IMR-90 (cell line): ENCODE data around the gene CNNM2. TPM values are rescaled to one million over a fixed set of nuclear protein-coding genes. Genes with fewer than 3 reads are reported as not detected.

Experiments
- ATAC-seq: fragments of 200-7000 bp; cut with Tn5 transposase; 2 replicates; pipeline ENCODE4 v1.9.1; 2020; ENCODE audit warnings: low read depth, mild to moderate bottlenecking, moderate library complexity
- BruUV-seq: library from RNA; stranded (reverse); fragments of 400-500 nt; replicated peaks from 2 replicates; lab custom pipeline; 2021; lab: Mats Ljungman, UMichigan
- CTCF ChIA-PET: fragments of 300-600 bp; formaldehyde crosslinking; extraction: SDS; loops from one replicate; lab custom pipeline; 2021; ENCODE audit warnings: antibody characterized with exemption; lab: Yijun Ruan, JAX
- POLR2A ChIA-PET: fragments of 300-600 bp; sonication (Branson Sonifier 250); formaldehyde crosslinking; loops from one replicate; lab custom pipeline; 2022; ENCODE audit warnings: antibody characterized with exemption; ENCODE audit not compliant: unreplicated experiment; lab: Charles Lee
- DNase-seq: peaks from one replicate; pipeline ENCODE4 v3.0.0; 2013
- H2AFZ ChIP-seq: replicated peaks from 2 replicates; pipeline ENCODE3; 2013; ENCODE audit warnings: low read length, mild to moderate bottlenecking; ENCODE audit not compliant: poor library complexity
- H2AK5ac ChIP-seq: 2 replicates; pipeline ENCODE4 v1.6.1; 2013; ENCODE audit warnings: low read depth, low read length, inconsistent platforms
- H2AK9ac ChIP-seq: replicated peaks from 2 replicates; pipeline ENCODE3; 2013; ENCODE audit warnings: mild to moderate bottlenecking, low read depth, low read length, moderate library complexity; ENCODE audit not compliant: poor library complexity
- H2BK120ac ChIP-seq: 2 replicates; pipeline ENCODE4 v1.6.1; 2013; ENCODE audit warnings: low read depth, low read length, inconsistent platforms
- H2BK15ac ChIP-seq: 3 replicates; pipeline ENCODE4 v1.6.1; 2013; ENCODE audit warnings: low read depth, low read length, inconsistent platforms
- H2BK20ac ChIP-seq: 2 replicates; pipeline ENCODE4 v1.6.1; 2013; ENCODE audit warnings: low read depth, mild to moderate bottlenecking, inconsistent platforms, low read length, moderate library complexity
- H2BK5ac ChIP-seq: 2 replicates; pipeline ENCODE4 v1.6.1; 2013; ENCODE audit warnings: mild to moderate bottlenecking, low read depth, low read length, inconsistent platforms; ENCODE audit not compliant: poor library complexity, severe bottlenecking
- H3K14ac ChIP-seq: replicated peaks from 2 replicates; pipeline ENCODE4 v1.6.1; 2013; ENCODE audit warnings: low read depth, low read length, inconsistent platforms
- H3K18ac ChIP-seq: 2 replicates; pipeline ENCODE4 v1.6.1; 2013; ENCODE audit warnings: low read depth, low read length, control low read depth
- H3K23ac ChIP-seq: 2 replicates; pipeline ENCODE4 v1.6.1; 2013; ENCODE audit warnings: low read depth, low read length, inconsistent platforms
- H3K27ac ChIP-seq: 2 replicates; pipeline ENCODE4 v1.5.1; 2013; ENCODE audit warnings: mild to moderate bottlenecking, control low read depth, low read length; ENCODE audit not compliant: insufficient read depth
- H3K27me3 ChIP-seq: 2 replicates; pipeline ENCODE4 v1.6.1; 2013; ENCODE audit warnings: low read length; ENCODE audit not compliant: control insufficient read depth, insufficient read depth
- H3K36me3 ChIP-seq: 2 replicates; pipeline ENCODE4 v1.6.1; 2013; ENCODE audit warnings: low read length, mixed read lengths; ENCODE audit not compliant: control insufficient read depth, insufficient read depth
- H3K4ac ChIP-seq: 2 replicates; pipeline ENCODE4 v1.6.1; 2013; ENCODE audit warnings: low read depth, low read length, inconsistent platforms
- H3K4me1 ChIP-seq: 2 replicates; pipeline ENCODE4 v1.6.1; 2013; ENCODE audit warnings: low read length, mixed read lengths; ENCODE audit not compliant: control insufficient read depth, insufficient read depth
- H3K4me2 ChIP-seq: 2 replicates; pipeline ENCODE4 v1.6.1; 2013; ENCODE audit warnings: low read depth, mild to moderate bottlenecking, control low read depth, low read length, moderate library complexity
- H3K4me3 ChIP-seq: 2 replicates; pipeline ENCODE4 v1.5.1; 2013; ENCODE audit warnings: low read depth, mild to moderate bottlenecking, control low read depth, low read length, moderate library complexity; ENCODE audit not compliant: insufficient read depth
- H3K56ac ChIP-seq: 2 replicates; pipeline ENCODE4 v1.6.1; 2013; ENCODE audit warnings: low read length, inconsistent platforms; ENCODE audit not compliant: insufficient read depth; ENCODE audit errors: extremely low read depth
- H3K79me1 ChIP-seq, 2 experiments: 2 replicates each; pipeline ENCODE4 v1.6.1; 2013; ENCODE audit warnings: low read length in 2 of 2, inconsistent platforms in 1 of 2, low read depth in 1 of 2
- H3K9ac ChIP-seq: 2 replicates; pipeline ENCODE4 v1.6.1; 2013; ENCODE audit warnings: low read depth, low read length, control low read depth
- H3K9me1 ChIP-seq: 2 replicates; pipeline ENCODE4 v1.6.1; 2013; ENCODE audit warnings: low read length, inconsistent platforms; ENCODE audit not compliant: insufficient read depth
- H3K9me3 ChIP-seq: 2 replicates; pipeline ENCODE4 v1.6.1; 2013; ENCODE audit warnings: low read length; ENCODE audit not compliant: control insufficient read depth, insufficient read depth
- H4K20me1 ChIP-seq: 2 replicates; pipeline ENCODE4 v1.6.1; 2013; ENCODE audit warnings: low read length, inconsistent platforms; ENCODE audit not compliant: insufficient read depth
- H4K5ac ChIP-seq: 2 replicates; pipeline ENCODE4 v1.6.1; 2013; ENCODE audit warnings: mild to moderate bottlenecking, low read depth, low read length, control low read depth
- H4K8ac ChIP-seq, 2 experiments: 2 replicates each; pipeline ENCODE4 v1.6.1; 2013; ENCODE audit warnings: low read depth in 2 of 2, low read length in 2 of 2, control low read depth in 1 of 2, inconsistent platforms in 1 of 2
- H4K91ac ChIP-seq: 2 replicates; pipeline ENCODE4 v1.6.1; 2013; ENCODE audit warnings: low read depth, low read length, inconsistent platforms; ENCODE audit not compliant: insufficient read depth
- BHLHE40 ChIP-seq: fragments of 150-350 bp; IDR thresholded peaks from 2 replicates; pipeline ENCODE4 v1.6.1; 2016; ENCODE audit warnings: mild to moderate bottlenecking, low read depth, low read length
- POLR2A ChIP-seq: IDR thresholded peaks from 2 replicates; pipeline ENCODE4 v1.6.1; 2012; ENCODE audit warnings: mild to moderate bottlenecking, low read depth, low read length
- RAD21 ChIP-seq: IDR thresholded peaks from 2 replicates; pipeline ENCODE4 v1.6.1; 2012; ENCODE audit warnings: low read length, improper control_type of control experiment
- RCOR1 ChIP-seq: IDR thresholded peaks from 2 replicates; pipeline ENCODE4 v1.6.1; 2012; ENCODE audit warnings: mild to moderate bottlenecking, low read length, improper control_type of control experiment; ENCODE audit not compliant: insufficient replicate concordance
- RFX5 ChIP-seq: IDR thresholded peaks from 2 replicates; pipeline ENCODE4 v1.8.0; 2012; ENCODE audit warnings: low read depth, mild to moderate bottlenecking, low read length, moderate library complexity
- WGBS, 2 experiments: methylation state at CpG; one replicate each; pipeline versions ENCODE4 v1.1.5 to v1.1.7; 2013; ENCODE audit warnings: missing lambda C conversion rate in 2 of 2; ENCODE audit not compliant: insufficient read length in 1 of 2; ENCODE audit errors: extremely low coverage in 2 of 2; 5-methylcytosine and 5-hydroxymethylcytosine counted together
- dilution Hi-C: fragments of 300-500 bp; cut with HindIII; formaldehyde crosslinking; loops from one replicate; pipeline ENCODE4 v1.14.3; 2018; ENCODE audit warnings: low sequenced_read_pairs; ENCODE audit not compliant: unreplicated experiment
- in situ Hi-C: fragments of 300-500 bp; cut with MboI; formaldehyde crosslinking; loops from 3 replicates; pipeline ENCODE4 v1.14.3; 2019; ENCODE audit warnings: low sequenced_read_pairs, inconsistent platforms, mixed read lengths
- intact Hi-C: fragments of 100-400 bp; cut with micrococcal nuclease; formaldehyde crosslinking; loops from 2 replicates; pipeline ENCODE4 v1.10.0; 2022
- polyA plus RNA-seq, 3 experiments: library from polyadenylated mRNA; depleted of rRNA; stranded (reverse); fragments of >200 nt; gene quantifications; 2 replicates each; pipeline ENCODE4 v1.2.3, GENCODE V29; 2012; ENCODE audit warnings: low replicate concordance in 1 of 3
- total RNA-seq: library from RNA; depleted of rRNA; stranded (reverse); fragments of >200 nt; gene quantifications from 2 replicates; pipeline ENCODE4 v1.2.3, GENCODE V29; 2012
- TF ChIP-seq, protein P1 (sequence below): conservative IDR thresholded peaks from 2 replicates; pipeline ENCODE4 v1.5.1; 2012; ENCODE audit warnings: mild to moderate bottlenecking, low read depth, low read length, improper control_type of control experiment
- TF ChIP-seq, protein P2 (sequence below): fragments of 150-350 bp; IDR thresholded peaks from 2 replicates; pipeline ENCODE4 v1.6.1; 2017; ENCODE audit warnings: mild to moderate bottlenecking, antibody characterized with exemption, low read length, low read depth

CNNM2 gene
- total and polyA plus RNA-seq, 2 of the 4 experiments (the other 2 are of a cell fraction) = 4.7 to 5.6 TPM

DNA sequence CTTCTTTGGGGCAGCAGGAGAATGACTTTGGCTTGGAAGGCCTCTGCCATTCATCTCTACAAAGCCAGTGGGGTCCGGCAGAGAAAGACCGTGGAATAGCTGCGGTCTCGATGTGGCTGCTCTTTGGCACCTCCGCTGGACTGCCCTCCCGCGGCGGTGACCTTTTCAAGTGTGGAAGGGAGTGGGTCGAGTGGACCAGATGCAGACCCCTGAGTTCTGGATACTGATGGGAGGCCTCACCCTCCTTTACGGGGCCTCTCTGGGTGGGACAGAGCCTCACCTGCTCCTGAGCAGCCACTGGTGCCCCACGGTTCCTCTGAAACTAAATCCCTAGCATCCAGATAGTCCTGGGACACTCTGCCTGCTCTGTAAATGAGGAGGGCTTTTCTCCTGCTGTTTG, 161.9 kb downstream of the CNNM2 start:
- no peak overlapping the region for H4K91ac ChIP-seq
- no peak overlapping the region for H3K27ac ChIP-seq
- BruUV-seq = no TSS peak
- H2BK20ac ChIP-seq = no peak overlapping the region
- H2AK9ac ChIP-seq = no peak overlapping the region
- ChIA-PET CTCF (interaction anchor here (0.7 kb wide), 1 partner anchor 165 kb away, joined by 3 read pairs; no protein-coding TSS in a partner anchor), POLR2A (no interaction called here)
- no peak overlapping the region for H2AFZ ChIP-seq
- H3K4ac ChIP-seq = no peak overlapping the region
- no peak overlapping the region for H3K9ac ChIP-seq
- no peak overlapping the region for H3K56ac ChIP-seq
- peaks cover 14% of the 10 kb centered on the region for H3K9me1 ChIP-seq
- no peak overlapping the region for H3K18ac ChIP-seq
- H3K27me3 ChIP-seq = no peaks in the 10 kb centered on the region
- H3K9me3 ChIP-seq = no peaks in the 10 kb centered on the region
- H3K4me1 ChIP-seq = peaks cover 2% of the 10 kb centered on the region; the same call in 1 of the 2 replicates
- H2BK15ac ChIP-seq = no peak overlapping the region
- peaks cover 64% of the 10 kb centered on the region for H3K36me3 ChIP-seq
- intact Hi-C loops = no loop called here
- H3K14ac ChIP-seq = no peak overlapping the region
- no peak for TF ChIP-seq RCOR1
- no peak for TF ChIP-seq RAD21
- TF ChIP-seq POLR2A = no peak
- no peak for TF ChIP-seq BHLHE40
- no peak for TF ChIP-seq RFX5
- TF ChIP-seq, protein P1, sequence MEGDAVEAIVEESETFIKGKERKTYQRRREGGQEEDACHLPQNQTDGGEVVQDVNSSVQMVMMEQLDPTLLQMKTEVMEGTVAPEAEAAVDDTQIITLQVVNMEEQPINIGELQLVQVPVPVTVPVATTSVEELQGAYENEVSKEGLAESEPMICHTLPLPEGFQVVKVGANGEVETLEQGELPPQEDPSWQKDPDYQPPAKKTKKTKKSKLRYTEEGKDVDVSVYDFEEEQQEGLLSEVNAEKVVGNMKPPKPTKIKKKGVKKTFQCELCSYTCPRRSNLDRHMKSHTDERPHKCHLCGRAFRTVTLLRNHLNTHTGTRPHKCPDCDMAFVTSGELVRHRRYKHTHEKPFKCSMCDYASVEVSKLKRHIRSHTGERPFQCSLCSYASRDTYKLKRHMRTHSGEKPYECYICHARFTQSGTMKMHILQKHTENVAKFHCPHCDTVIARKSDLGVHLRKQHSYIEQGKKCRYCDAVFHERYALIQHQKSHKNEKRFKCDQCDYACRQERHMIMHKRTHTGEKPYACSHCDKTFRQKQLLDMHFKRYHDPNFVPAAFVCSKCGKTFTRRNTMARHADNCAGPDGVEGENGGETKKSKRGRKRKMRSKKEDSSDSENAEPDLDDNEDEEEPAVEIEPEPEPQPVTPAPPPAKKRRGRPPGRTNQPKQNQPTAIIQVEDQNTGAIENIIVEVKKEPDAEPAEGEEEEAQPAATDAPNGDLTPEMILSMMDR = no peak
- TF ChIP-seq, protein P2, sequence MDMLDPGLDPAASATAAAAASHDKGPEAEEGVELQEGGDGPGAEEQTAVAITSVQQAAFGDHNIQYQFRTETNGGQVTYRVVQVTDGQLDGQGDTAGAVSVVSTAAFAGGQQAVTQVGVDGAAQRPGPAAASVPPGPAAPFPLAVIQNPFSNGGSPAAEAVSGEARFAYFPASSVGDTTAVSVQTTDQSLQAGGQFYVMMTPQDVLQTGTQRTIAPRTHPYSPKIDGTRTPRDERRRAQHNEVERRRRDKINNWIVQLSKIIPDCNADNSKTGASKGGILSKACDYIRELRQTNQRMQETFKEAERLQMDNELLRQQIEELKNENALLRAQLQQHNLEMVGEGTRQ = no peak
- peaks cover 2% of the 10 kb centered on the region; the same call in 1 of the 2 replicates for H4K20me1 ChIP-seq
- DNase-seq (no peak), ATAC-seq (no peak)
- H3K23ac ChIP-seq = no peak overlapping the region
- no peak overlapping the region for H3K4me3 ChIP-seq
- H3K4me2 ChIP-seq = no peak overlapping the region
- no peak overlapping the region for H4K5ac ChIP-seq
- dilution Hi-C loops = no loop called here
- H2BK120ac ChIP-seq = no peak overlapping the region
- no peak overlapping the region for H2BK5ac ChIP-seq
- H3K79me1 ChIP-seq = peaks cover 0 to 32% of the 10 kb centered on the region in 2 experiments; a peak in 3 of 4 replicates
- no peak overlapping the region for H2AK5ac ChIP-seq
- no CpG with 5 or more reads among the region's 11 CpGs for WGBS, 2 experiments
- no peak overlapping the region for H4K8ac ChIP-seq
- in situ Hi-C loops = loop anchor here (10.0 kb wide), 1 partner anchor 165 kb away; the partner anchor contains the start of gene RPEL1
